Liver (tissue), 2 donors: Measurements from ENCODE around the gene ANKRD28.

Experiments
- CTCF ChIP-seq: fragments of 150-350 bp; IDR thresholded peaks from 2 replicates; pipeline ENCODE4 v1.5.1; 2017; ENCODE audit warnings: improper control_type of control experiment, low read depth, low read length; ENCODE audit not compliant: missing input control
- FOXA1 ChIP-seq: IDR thresholded peaks from 2 replicates; pipeline ENCODE4 v1.6.1; 2016; ENCODE audit warnings: antibody characterized with exemption
- donor health status: healthy.

GRCh38 chr3:15783361-15783969, 14.3 kb downstream of the ANKRD28 start:
- no peak for TF ChIP-seq CTCF
- TF ChIP-seq FOXA1, result no peak
